ENCODE measurements around the gene GAS7. TPM values are rescaled to one million over a fixed set of nuclear protein-coding genes. Genes with fewer than 3 reads are reported as not detected.
"Not testable (repeated sequence)": the region's sequence is repeated elsewhere in the genome, so short reads cannot be mapped to it uniquely, and the experiment has no call there.

The GAS7 gene
- total RNA-seq, 1 donor from 2014 or later = 19.5 TPM

- Mint-ChIP-seq H3K4me1 (ENCODE audit: unreplicated experiment) (peaks cover 24% of the 10 kb centered on the region), H3K27ac (no peak overlapping the region), H3K27me3 (peaks cover 14% of the 10 kb centered on the region), H3K4me3 (no peak overlapping the region), H3K36me3 (no peaks in the 10 kb centered on the region), H3K9me3 (no peaks in the 10 kb centered on the region)
- DNase-seq (ENCODE audit: extremely low spot score, unreplicated experiment) = no peak
- TF ChIP-seq, protein P1, sequence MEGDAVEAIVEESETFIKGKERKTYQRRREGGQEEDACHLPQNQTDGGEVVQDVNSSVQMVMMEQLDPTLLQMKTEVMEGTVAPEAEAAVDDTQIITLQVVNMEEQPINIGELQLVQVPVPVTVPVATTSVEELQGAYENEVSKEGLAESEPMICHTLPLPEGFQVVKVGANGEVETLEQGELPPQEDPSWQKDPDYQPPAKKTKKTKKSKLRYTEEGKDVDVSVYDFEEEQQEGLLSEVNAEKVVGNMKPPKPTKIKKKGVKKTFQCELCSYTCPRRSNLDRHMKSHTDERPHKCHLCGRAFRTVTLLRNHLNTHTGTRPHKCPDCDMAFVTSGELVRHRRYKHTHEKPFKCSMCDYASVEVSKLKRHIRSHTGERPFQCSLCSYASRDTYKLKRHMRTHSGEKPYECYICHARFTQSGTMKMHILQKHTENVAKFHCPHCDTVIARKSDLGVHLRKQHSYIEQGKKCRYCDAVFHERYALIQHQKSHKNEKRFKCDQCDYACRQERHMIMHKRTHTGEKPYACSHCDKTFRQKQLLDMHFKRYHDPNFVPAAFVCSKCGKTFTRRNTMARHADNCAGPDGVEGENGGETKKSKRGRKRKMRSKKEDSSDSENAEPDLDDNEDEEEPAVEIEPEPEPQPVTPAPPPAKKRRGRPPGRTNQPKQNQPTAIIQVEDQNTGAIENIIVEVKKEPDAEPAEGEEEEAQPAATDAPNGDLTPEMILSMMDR (conservative IDR thresholded peaks at IDR 0.05) = no peak
Measured at GRCh38 chr17:10025224-10025623, 173.2 kb downstream of the GAS7 start.

GRCh38 chr17:10022416-10022815, 176.0 kb downstream of the GAS7 start:
- Mint-ChIP-seq H3K9me3 (no peaks in the 10 kb centered on the region), H3K27me3 (peaks cover 7% of the 10 kb centered on the region), H3K27ac (no peak overlapping the region), H3K36me3 (no peaks in the 10 kb centered on the region), H3K4me3 (no peak overlapping the region), H3K4me1 (ENCODE audit: unreplicated experiment) (peaks cover 44% of the 10 kb centered on the region)
- TF ChIP-seq, protein P1 (conservative IDR thresholded peaks at IDR 0.05) = no peak
- no peak for DNase-seq (ENCODE audit: extremely low spot score, unreplicated experiment)

DNA sequence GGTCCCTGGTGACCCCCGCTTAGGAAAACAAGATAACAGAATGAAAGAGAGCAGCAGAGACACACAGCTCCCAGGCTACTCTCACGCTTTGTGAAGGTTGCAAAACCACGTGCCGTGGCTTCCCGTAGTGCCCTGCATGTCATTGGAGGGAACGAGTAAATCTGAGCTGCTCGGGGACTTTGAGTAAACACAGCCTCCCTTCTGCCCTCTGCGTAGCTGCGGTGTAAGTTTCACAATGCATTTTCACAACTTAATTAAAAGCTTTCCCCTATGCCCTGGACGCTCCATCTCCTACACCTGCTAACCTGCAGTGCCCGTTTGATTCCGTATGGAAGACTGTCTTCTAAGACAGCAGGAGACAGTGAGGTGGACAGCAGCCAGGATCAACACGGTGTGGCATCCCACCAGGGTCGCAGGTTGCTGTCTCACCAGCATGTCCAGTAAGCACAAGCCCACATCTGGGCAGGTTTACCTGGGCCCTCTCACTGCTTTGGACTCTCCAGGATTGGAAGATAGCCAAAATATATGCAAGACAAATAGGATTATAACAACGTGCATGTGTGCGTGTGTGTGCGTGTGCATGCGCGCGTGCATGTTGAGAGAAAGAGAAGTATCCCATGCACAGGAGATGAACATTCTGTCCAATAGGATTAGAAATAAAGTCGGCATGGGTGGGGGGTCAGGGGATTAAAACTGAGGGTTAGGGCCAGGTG, 177.0 kb downstream of the GAS7 start:
- H3K27ac Mint-ChIP-seq = no peak overlapping the region
- H3K4me3 Mint-ChIP-seq = no peak overlapping the region
- TF ChIP-seq, protein P1 (conservative IDR thresholded peaks at IDR 0.05) = no peak
- H3K36me3 Mint-ChIP-seq = no peaks in the 10 kb centered on the region
- no peak for DNase-seq (ENCODE audit: extremely low spot score, unreplicated experiment)
- H3K9me3 Mint-ChIP-seq = no peaks in the 10 kb centered on the region
- peaks cover 38% of the 10 kb centered on the region for H3K4me1 Mint-ChIP-seq (ENCODE audit: unreplicated experiment)
- H3K27me3 Mint-ChIP-seq = peaks cover 2% of the 10 kb centered on the region

DNA sequence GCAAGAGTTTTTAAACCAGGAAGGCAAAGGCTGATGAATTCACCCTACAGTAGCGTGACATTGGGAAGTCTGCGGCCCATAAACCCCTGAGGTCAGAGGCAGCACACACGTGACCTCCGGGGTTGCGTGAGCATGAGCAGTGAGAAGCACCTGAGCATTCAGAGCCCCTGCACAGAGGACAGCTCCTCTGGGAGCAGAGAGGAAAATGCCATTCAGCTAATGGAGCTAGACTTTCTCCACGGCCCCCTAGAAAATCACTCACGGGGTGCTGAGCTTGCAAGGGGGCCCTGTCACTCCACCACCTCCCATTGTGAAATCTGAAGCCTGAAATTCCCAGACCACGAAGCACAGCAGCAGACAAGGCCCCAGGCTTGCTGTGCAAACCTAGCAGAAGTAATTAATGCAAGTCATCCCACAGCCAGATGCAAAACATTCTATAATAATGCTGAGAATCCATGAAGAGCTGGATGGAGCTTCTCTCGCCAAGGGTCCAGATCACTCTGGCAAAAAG, 178.4 kb downstream of the GAS7 start:
- H3K36me3 Mint-ChIP-seq = no peaks in the 10 kb centered on the region
- peaks cover 31% of the 10 kb centered on the region for H3K4me1 Mint-ChIP-seq (ENCODE audit: unreplicated experiment)
- H3K27me3 Mint-ChIP-seq = peaks cover 9% of the 10 kb centered on the region
- TF ChIP-seq, protein P1 (conservative IDR thresholded peaks at IDR 0.05) = no peak
- H3K9me3 Mint-ChIP-seq = no peaks in the 10 kb centered on the region
- H3K27ac Mint-ChIP-seq = no peak overlapping the region
- H3K4me3 Mint-ChIP-seq = no peak overlapping the region
- DNase-seq (ENCODE audit: extremely low spot score, unreplicated experiment) = no peak

GRCh38 chr17:10018461-10018891, 179.9 kb downstream of the GAS7 start:
- no peak overlapping the region for H3K4me3 Mint-ChIP-seq
- DNase-seq (ENCODE audit: extremely low spot score, unreplicated experiment) = no peak
- peaks cover 18% of the 10 kb centered on the region for H3K27me3 Mint-ChIP-seq
- TF ChIP-seq, protein P1 (conservative IDR thresholded peaks at IDR 0.05) = no peak
- H3K27ac Mint-ChIP-seq = no peak overlapping the region
- H3K4me1 Mint-ChIP-seq (ENCODE audit: unreplicated experiment) = peaks cover 31% of the 10 kb centered on the region
- no peaks in the 10 kb centered on the region for H3K9me3 Mint-ChIP-seq
- H3K36me3 Mint-ChIP-seq = no peaks in the 10 kb centered on the region

GRCh38 chr17:10016958-10017570, 181.3 kb downstream of the GAS7 start:
- peaks cover 18% of the 10 kb centered on the region for H3K27me3 Mint-ChIP-seq
- H3K4me1 Mint-ChIP-seq (ENCODE audit: unreplicated experiment) = peaks cover 31% of the 10 kb centered on the region
- H3K36me3 Mint-ChIP-seq = not testable (repeated sequence)

More at GRCh38 chr17:10016958-10017570, 181.3 kb downstream of the GAS7 start:
- not testable (repeated sequence) for H3K9me3 Mint-ChIP-seq; H3K27ac Mint-ChIP-seq; DNase-seq (ENCODE audit: extremely low spot score, unreplicated experiment); H3K4me3 Mint-ChIP-seq

All from type B pancreatic cell (in vitro differentiated cells).